HL-60 (cell line): ENCODE measurements around the gene MAN2B2.

Experiments
- DNase-seq, 2 experiments: peaks; one replicate each; pipeline ENCODE4 v3.0.0-alpha.2; 2010 to 2020; ENCODE audit warnings: low read depth in 1 of 2, low spot score in 1 of 2
- H3K27ac ChIP-seq: fragments of 250-450 bp; sonication (Bioruptor Pico); replicated peaks from 2 replicates; pipeline ENCODE4 v1.5.1; 2020; ENCODE audit warnings: mild to moderate bottlenecking, moderate library complexity
- H3K27me3 ChIP-seq: fragments of 250-450 bp; sonication (Bioruptor Pico); 2 replicates; pipeline ENCODE4 v1.5.1; 2021; ENCODE audit warnings: mild to moderate bottlenecking, moderate library complexity; ENCODE audit not compliant: insufficient read depth, poor library complexity, severe bottlenecking
- H3K4me3 ChIP-seq: replicated peaks from 2 replicates; pipeline ENCODE4 v1.5.1; 2011; ENCODE audit warnings: mild to moderate bottlenecking, control low read depth, low read length; ENCODE audit not compliant: insufficient read depth
- CTCF ChIP-seq: IDR thresholded peaks from one replicate; pipeline ENCODE4 v1.5.1; 2011; ENCODE audit warnings: low read length, control low read depth, inconsistent platforms; ENCODE audit not compliant: insufficient read depth
- GABPA ChIP-seq: IDR thresholded peaks from 2 replicates; pipeline ENCODE4 v1.6.1; 2012; ENCODE audit warnings: low read depth
- POLR2AphosphoS5 ChIP-seq: IDR thresholded peaks from 2 replicates; pipeline ENCODE4 v1.6.1; 2012; ENCODE audit warnings: low read depth
- REST ChIP-seq: IDR thresholded peaks from 2 replicates; pipeline ENCODE4 v1.6.1; 2012; ENCODE audit warnings: low read depth; ENCODE audit not compliant: insufficient replicate concordance
- SPI1 ChIP-seq: IDR thresholded peaks from 2 replicates; pipeline ENCODE4 v1.6.1; 2012; ENCODE audit warnings: low read depth, mild to moderate bottlenecking, borderline replicate concordance

The MAN2B2 gene

GRCh38 chr4:6556263-6556662 lies 18.7 kb upstream of the MAN2B2 start:
- H3K27ac ChIP-seq: no peak overlapping the region
- no peak overlapping the region for H3K4me3 ChIP-seq
- peaks cover 17% of the 10 kb centered on the region for H3K27me3 ChIP-seq
- DNase-seq: no peak
- TF ChIP-seq POLR2AphosphoS5: no peak
- TF ChIP-seq REST: no peak
- no peak for TF ChIP-seq GABPA
- no peak for TF ChIP-seq SPI1
- TF ChIP-seq CTCF: no peak

GRCh38 chr4:6557185-6557584 lies 17.8 kb upstream of the MAN2B2 start:
- Histone ChIP-seq H3K4me3 (no peak overlapping the region), H3K27ac (no peak overlapping the region), H3K27me3 (peaks cover 25% of the 10 kb centered on the region)
- DNase-seq: no peak
- TF ChIP-seq POLR2AphosphoS5 (no peak), CTCF (no peak), SPI1 (no peak)

- no peak for DNase-seq
- Histone ChIP-seq H3K27ac (no peak overlapping the region), H3K4me3 (no peak overlapping the region), H3K27me3 (peaks cover 32% of the 10 kb centered on the region)
- TF ChIP-seq GABPA (no peak), REST (no peak), SPI1 (no peak), CTCF (no peak), POLR2AphosphoS5 (no peak)
These were observed 17.1 kb upstream of the MAN2B2 start for GRCh38 chr4:6557856-6558255.
